Measurements from ENCODE around the gene ELOVL6.

Gene ELOVL6

GRCh38 chr4:110099638-110100037 is 98.8 kb downstream of the ELOVL6 start:
- no peak for TF ChIP-seq CTCF (IDR thresholded peaks at IDR 0.05; ENCODE audit: insufficient read depth, low read depth, low read length, missing control alignments)
- DNase-seq (ENCODE audit: low read depth) = peak; percentile 42
- no peak overlapping the region for H3K4me3 ChIP-seq (ENCODE audit: low read length)

GRCh38 chr4:110096405-110096804 is 102.0 kb downstream of the ELOVL6 start:
- DNase-seq (ENCODE audit: low read depth) = no peak
- no peak for TF ChIP-seq CTCF (IDR thresholded peaks at IDR 0.05; ENCODE audit: insufficient read depth, low read depth, low read length, missing control alignments)
- no peak overlapping the region for H3K4me3 ChIP-seq (ENCODE audit: low read length)

- TF ChIP-seq CTCF (IDR thresholded peaks at IDR 0.05; ENCODE audit: insufficient read depth, low read depth, low read length, missing control alignments) = no peak
- H3K4me3 ChIP-seq (ENCODE audit: low read length) = no peak overlapping the region
- no peak for DNase-seq (ENCODE audit: low read depth)
Observed at GRCh38 chr4:110092646-110093045, 105.8 kb downstream of the ELOVL6 start.

GRCh38 chr4:110091434-110092140 is 106.8 kb downstream of the ELOVL6 start:
- DNase-seq (ENCODE audit: low read depth) = peak; percentile 85
- no peak overlapping the region for H3K4me3 ChIP-seq (ENCODE audit: low read length)
- TF ChIP-seq CTCF (IDR thresholded peaks at IDR 0.05; ENCODE audit: insufficient read depth, low read depth, low read length, missing control alignments) = no peak

- H3K4me3 ChIP-seq (ENCODE audit: low read length) = no peak overlapping the region
- peak; percentile 59 for DNase-seq (ENCODE audit: low read depth)
- TF ChIP-seq CTCF (IDR thresholded peaks at IDR 0.05; ENCODE audit: insufficient read depth, low read depth, low read length, missing control alignments) = no peak
Observed at GRCh38 chr4:110088670-110089069, 109.7 kb downstream of the ELOVL6 start.

- no peak overlapping the region for H3K4me3 ChIP-seq (ENCODE audit: low read length)
- peak; percentile 76 for DNase-seq (ENCODE audit: low read depth)
- no peak for TF ChIP-seq CTCF (IDR thresholded peaks at IDR 0.05; ENCODE audit: insufficient read depth, low read depth, low read length, missing control alignments)
Observed at GRCh38 chr4:110087070-110087708, 111.2 kb downstream of the ELOVL6 start.

Measured in epithelial cell of esophagus (primary cell).